Thoracic aorta (tissue), 2 donors: ENCODE measurements around the gene SLC24A3. TPM values are rescaled to one million over a fixed set of nuclear protein-coding genes. Genes with fewer than 3 reads are reported as not detected.

Experiments
- ATAC-seq: fragments of 150-250 bp; one replicate; pipeline ENCODE4 v1.8.0; 2017; ENCODE audit warnings: low read depth; ENCODE audit not compliant: insufficient number of reproducible peaks, low FRiP score
- DNase-seq: peaks from one replicate; pipeline ENCODE4 v3.0.0-alpha.2; 2020; ENCODE audit warnings: low spot score
- H3K27ac ChIP-seq, 2 donors: fragments of 200-600 bp; sonication (generic); 1 replicate in 1 of 2; 2 replicates in 1 of 2; pipeline ENCODE4 v1.5.1; 2016; ENCODE audit warnings: mild to moderate bottlenecking in 2 of 2, moderate library complexity in 2 of 2
- H3K27me3 ChIP-seq: fragments of 200-600 bp; sonication (generic); replicated peaks from 2 replicates; pipeline ENCODE4 v1.6.0; 2016; ENCODE audit warnings: mild to moderate bottlenecking; ENCODE audit not compliant: insufficient read depth
- H3K36me3 ChIP-seq: fragments of 200-600 bp; sonication (generic); one replicate; pipeline ENCODE4 v1.5.1; 2016
- H3K4me1 ChIP-seq, 2 donors: fragments of 200-600 bp; sonication (generic); 1 replicate in 1 of 2; 2 replicates in 1 of 2; pipeline versions ENCODE4 v1.5.1 to v1.6.0; 2016; ENCODE audit warnings: low read depth in 2 of 2, mild to moderate bottlenecking in 1 of 2; ENCODE audit not compliant: control insufficient read depth in 1 of 2
- H3K4me3 ChIP-seq: fragments of 200-600 bp; sonication (generic); 2 replicates; pipeline ENCODE4 v1.5.1; 2016; ENCODE audit warnings: mild to moderate bottlenecking
- H3K9me3 ChIP-seq: fragments of 200-600 bp; sonication (generic); 2 replicates; pipeline ENCODE4 v1.5.1; 2016
- CTCF ChIP-seq: fragments of 200-600 bp; sonication (generic); IDR thresholded peaks from one replicate; pipeline ENCODE4 v1.5.1; 2019; ENCODE audit warnings: antibody characterized with exemption
- total RNA-seq, 2 donors: library from RNA; depleted of rRNA; stranded (reverse); fragments of >200 nt; gene quantifications; one replicate each; pipeline versions ENCODE4 v1.1.0 to v1.2.3, GENCODE V29; 2016

The SLC24A3 gene
- total RNA-seq, 2 donors from 2014 or later = 8.3 to 31.4 TPM

DNA sequence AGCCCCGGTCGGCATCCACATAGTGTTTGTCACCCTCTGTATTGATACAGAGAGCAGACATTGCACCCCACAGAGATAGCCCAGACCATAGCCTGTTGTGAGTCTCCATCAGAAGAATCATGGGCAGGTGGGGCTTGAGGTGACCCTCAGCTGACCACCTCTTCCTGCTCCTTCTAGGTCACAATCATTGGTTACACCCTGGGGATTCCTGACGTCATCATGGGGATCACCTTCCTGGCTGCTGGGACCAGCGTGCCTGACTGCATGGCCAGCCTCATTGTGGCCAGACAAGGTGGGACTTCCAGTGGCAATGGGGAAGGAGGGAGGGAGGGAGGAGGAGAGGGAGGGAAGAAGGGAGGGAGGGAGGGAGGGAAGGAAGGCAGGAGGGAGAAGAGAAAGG, 484.2 kb downstream of the SLC24A3 start:
- no peaks in the 10 kb centered on the region for H3K9me3 ChIP-seq
- ATAC-seq (no peak), DNase-seq (no peak)
- peaks cover 4 to 11% of the 10 kb centered on the region in 2 donors for H3K4me1 ChIP-seq
- H3K27ac ChIP-seq = no peak overlapping the region
- no peaks in the 10 kb centered on the region for H3K36me3 ChIP-seq
- H3K27me3 ChIP-seq = no peaks in the 10 kb centered on the region
- no peak overlapping the region for H3K4me3 ChIP-seq
- TF ChIP-seq CTCF = no peak

- H3K4me1 ChIP-seq = peaks cover under 1 to 7% of the 10 kb centered on the region in 2 donors
- no peak for TF ChIP-seq CTCF
- H3K36me3 ChIP-seq = no peaks in the 10 kb centered on the region
- no peaks in the 10 kb centered on the region for H3K27me3 ChIP-seq
- no peaks in the 10 kb centered on the region for H3K9me3 ChIP-seq
- H3K27ac ChIP-seq = no peak overlapping the region
- no peak for DNase-seq
- ATAC-seq = no peak
- no peak overlapping the region for H3K4me3 ChIP-seq
Measured at GRCh38 chr20:19697415-19697814, 485.0 kb downstream of the SLC24A3 start.

GRCh38 chr20:19699180-19699971, 486.9 kb downstream of the SLC24A3 start:
- H3K4me3 ChIP-seq = no peak overlapping the region
- no peaks in the 10 kb centered on the region for H3K4me1 ChIP-seq
- DNase-seq (no peak), ATAC-seq (no peak)
- H3K27ac ChIP-seq = no peak overlapping the region
- no peak for TF ChIP-seq CTCF
- H3K27me3 ChIP-seq = no peaks in the 10 kb centered on the region
- H3K9me3 ChIP-seq = no peaks in the 10 kb centered on the region
- no peaks in the 10 kb centered on the region for H3K36me3 ChIP-seq

DNA sequence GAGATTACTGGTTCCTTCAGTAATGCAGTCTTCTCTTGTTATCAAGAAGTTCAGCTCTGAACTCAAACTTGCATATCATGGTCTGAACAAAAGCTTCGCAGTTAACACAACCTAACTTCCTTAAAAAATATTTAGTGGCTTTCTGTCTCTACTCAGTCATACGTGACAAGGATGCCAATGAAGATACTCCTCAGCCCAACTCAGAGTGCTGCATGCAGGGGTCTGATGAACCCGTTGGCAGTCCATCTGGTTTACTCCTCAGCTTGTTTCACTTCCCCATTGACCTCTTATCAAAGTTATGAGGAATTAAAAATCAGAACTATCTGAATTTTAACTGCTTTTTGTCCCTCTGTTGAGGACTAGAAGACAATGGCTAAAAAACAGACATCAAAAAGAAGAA, 489.0 kb downstream of the SLC24A3 start:
- Histone ChIP-seq H3K27me3 (no peaks in the 10 kb centered on the region), H3K27ac (no peak overlapping the region), H3K36me3 (no peaks in the 10 kb centered on the region), H3K9me3 (no peaks in the 10 kb centered on the region), H3K4me3 (no peak overlapping the region), H3K4me1 (no peaks in the 10 kb centered on the region)
- TF ChIP-seq CTCF = no peak
- DNase-seq (no peak), ATAC-seq (no peak)

GRCh38 chr20:19706463-19706862, 494.0 kb downstream of the SLC24A3 start:
- no peaks in the 10 kb centered on the region for H3K27me3 ChIP-seq
- peaks cover 0 to 10% of the 10 kb centered on the region in 2 donors for H3K4me1 ChIP-seq
- H3K4me3 ChIP-seq = no peak overlapping the region
- H3K9me3 ChIP-seq = no peaks in the 10 kb centered on the region
- TF ChIP-seq CTCF = no peak
- no peak for ATAC-seq
- H3K27ac ChIP-seq = no peak overlapping the region
- H3K36me3 ChIP-seq = no peaks in the 10 kb centered on the region
- DNase-seq = no peak
